ENCODE data around the gene GPD1.

GPD1 gene

GRCh38 chr12:50075808-50076170, 28.0 kb upstream of the GPD1 start:
- TF ChIP-seq CTCF (IDR thresholded peaks at IDR 0.05; ENCODE audit: low read depth, low read length) (no peak), MAX (IDR thresholded peaks at IDR 0.05; ENCODE audit: low read depth, low read length) (no peak), POLR2A (IDR thresholded peaks at IDR 0.05; ENCODE audit: extremely low read depth, insufficient read length) (no peak)
- DNase-seq (ENCODE audit: low read depth), result no peak
- no peak overlapping the region for H3K4me3 ChIP-seq (ENCODE audit: low read depth, low read length)

- no peak for DNase-seq (ENCODE audit: low read depth)
- TF ChIP-seq MYC (IDR thresholded peaks at IDR 0.05; ENCODE audit: low read depth, low read length) (no peak), MAX (IDR thresholded peaks at IDR 0.05; ENCODE audit: low read depth, low read length) (no peak), POLR2A (IDR thresholded peaks at IDR 0.05; ENCODE audit: extremely low read depth, insufficient read length) (no peak), CTCF (IDR thresholded peaks at IDR 0.05; ENCODE audit: low read depth, low read length) (no peak)
- H3K4me3 ChIP-seq (ENCODE audit: low read depth, low read length), result no peak overlapping the region
Measured at GRCh38 chr12:50077099-50077498, 26.7 kb upstream of the GPD1 start.

GRCh38 chr12:50078281-50078680, 25.5 kb upstream of the GPD1 start:
- TF ChIP-seq MAX (IDR thresholded peaks at IDR 0.05; ENCODE audit: low read depth, low read length), result no peak
- no peak for TF ChIP-seq POLR2A (IDR thresholded peaks at IDR 0.05; ENCODE audit: extremely low read depth, insufficient read length)
- no peak for TF ChIP-seq MYC (IDR thresholded peaks at IDR 0.05; ENCODE audit: low read depth, low read length)
- TF ChIP-seq CTCF (IDR thresholded peaks at IDR 0.05; ENCODE audit: low read depth, low read length), result no peak
- no peak for DNase-seq (ENCODE audit: low read depth)
- H3K4me3 ChIP-seq (ENCODE audit: low read depth, low read length), result no peak overlapping the region

GRCh38 chr12:50079771-50080170, 24.0 kb upstream of the GPD1 start:
- no peak overlapping the region for H3K4me3 ChIP-seq (ENCODE audit: low read depth, low read length)
- TF ChIP-seq MAX (IDR thresholded peaks at IDR 0.05; ENCODE audit: low read depth, low read length), result no peak
- TF ChIP-seq MYC (IDR thresholded peaks at IDR 0.05; ENCODE audit: low read depth, low read length), result no peak
- DNase-seq (ENCODE audit: low read depth), result no peak

- no peak for DNase-seq (ENCODE audit: low read depth)
- TF ChIP-seq MYC (IDR thresholded peaks at IDR 0.05; ENCODE audit: low read depth, low read length) (no peak), CTCF (IDR thresholded peaks at IDR 0.05; ENCODE audit: low read depth, low read length) (no peak), POLR2A (IDR thresholded peaks at IDR 0.05; ENCODE audit: extremely low read depth, insufficient read length) (no peak), MAX (IDR thresholded peaks at IDR 0.05; ENCODE audit: low read depth, low read length) (no peak)
- no peak overlapping the region for H3K4me3 ChIP-seq (ENCODE audit: low read depth, low read length)
Measured at GRCh38 chr12:50081096-50081808, 22.6 kb upstream of the GPD1 start.

GRCh38 chr12:50082644-50083043, 21.2 kb upstream of the GPD1 start:
- TF ChIP-seq POLR2A (IDR thresholded peaks at IDR 0.05; ENCODE audit: extremely low read depth, insufficient read length), result no peak
- no peak for TF ChIP-seq MAX (IDR thresholded peaks at IDR 0.05; ENCODE audit: low read depth, low read length)
- no peak for TF ChIP-seq MYC (IDR thresholded peaks at IDR 0.05; ENCODE audit: low read depth, low read length)
- TF ChIP-seq CTCF (IDR thresholded peaks at IDR 0.05; ENCODE audit: low read depth, low read length), result no peak
- DNase-seq (ENCODE audit: low read depth), result no peak
- H3K4me3 ChIP-seq (ENCODE audit: low read depth, low read length), result no peak overlapping the region

All from NB4 (cell line).